Measurements from ENCODE around the gene HOGA1.

HOGA1 gene

GRCh38 chr10:97650726-97651125, 66.5 kb downstream of the HOGA1 start:
- no peak for DNase-seq (ENCODE audit: extremely low spot score)
- POLR2A ChIA-PET, result no interaction called here
- no peak for TF ChIP-seq ELF4 (IDR thresholded peaks at IDR 0.05)
- TF ChIP-seq NFRKB (IDR thresholded peaks at IDR 0.05), result no peak
- TF ChIP-seq HDGF (IDR thresholded peaks at IDR 0.05; ENCODE audit: borderline replicate concordance), result no peak
- TF ChIP-seq L3MBTL2 (conservative IDR thresholded peaks at IDR 0.05), result no peak
- no peak for TF ChIP-seq TARDBP (IDR thresholded peaks at IDR 0.05)
- TF ChIP-seq SP1 (IDR thresholded peaks at IDR 0.05), result no peak
- TF ChIP-seq LEF1 (IDR thresholded peaks at IDR 0.05; ENCODE audit: borderline replicate concordance), result no peak
- no peak for TF ChIP-seq CTBP1 (IDR thresholded peaks at IDR 0.05; ENCODE audit: borderline replicate concordance)
- TF ChIP-seq SUZ12 (IDR thresholded peaks at IDR 0.05), result no peak
- no peak for TF ChIP-seq FOXK2 (IDR thresholded peaks at IDR 0.05)
- TF ChIP-seq FOXM1 (IDR thresholded peaks at IDR 0.05; ENCODE audit: borderline replicate concordance), result no peak
- CTCF ChIA-PET, result no interaction called here

DNA sequence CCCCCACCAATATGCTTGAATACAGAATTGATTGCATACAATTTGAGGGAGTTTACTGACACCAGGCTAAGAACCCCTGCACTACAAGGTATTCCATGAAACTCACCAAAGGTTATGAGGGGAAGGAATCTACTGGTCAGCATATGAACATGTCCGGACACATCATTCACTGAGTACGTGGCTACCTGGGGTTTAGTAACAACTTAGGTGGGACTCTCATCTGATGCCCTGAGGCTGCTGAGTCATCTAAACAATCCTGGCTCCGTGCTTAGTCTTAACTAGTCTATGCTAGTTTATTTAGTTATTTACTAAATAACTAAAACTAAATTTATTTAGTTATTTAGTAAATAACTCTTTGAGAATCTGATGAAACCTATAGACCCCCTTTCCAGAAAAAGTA, 67.6 kb downstream of the HOGA1 start:
- TF ChIP-seq FOXM1 (IDR thresholded peaks at IDR 0.05; ENCODE audit: borderline replicate concordance) (no peak), FOXK2 (IDR thresholded peaks at IDR 0.05) (no peak)
- POLR2A ChIA-PET, result no interaction called here
- CTCF ChIA-PET, result no interaction called here
- no peak for DNase-seq (ENCODE audit: extremely low spot score)

DNA sequence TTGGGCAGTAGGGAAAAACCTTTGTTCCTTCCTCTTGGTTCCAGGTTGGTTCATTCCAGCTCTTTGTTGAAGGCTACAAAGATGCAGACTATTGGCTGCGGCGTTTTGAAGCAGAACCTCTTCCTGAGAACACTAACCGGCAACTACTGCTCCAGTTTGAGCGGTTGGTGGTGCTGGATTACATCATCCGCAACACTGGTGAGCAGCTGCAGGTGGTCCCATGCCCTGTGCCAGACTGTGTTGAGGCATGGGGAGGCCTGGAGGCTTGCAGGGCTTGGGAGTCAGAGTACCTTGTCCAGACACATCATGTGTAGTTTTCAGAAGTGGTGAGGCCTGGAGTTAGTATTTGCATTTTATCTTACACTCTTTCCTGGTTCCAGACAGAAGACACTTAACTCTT, 72.6 kb downstream of the HOGA1 start:
- no peak for DNase-seq (ENCODE audit: extremely low spot score)
- ChIA-PET POLR2A (no interaction called here), CTCF (no interaction called here)
- no peak for TF ChIP-seq ZNF384 (IDR thresholded peaks at IDR 0.05)
- TF ChIP-seq L3MBTL2 (conservative IDR thresholded peaks at IDR 0.05), result no peak
- TF ChIP-seq FOXA1 (IDR thresholded peaks at IDR 0.05), result no peak
- no peak for TF ChIP-seq HDGF (IDR thresholded peaks at IDR 0.05; ENCODE audit: borderline replicate concordance)
- no peak for TF ChIP-seq BHLHE40 (IDR thresholded peaks at IDR 0.05; ENCODE audit: borderline replicate concordance)
- TF ChIP-seq LEF1 (IDR thresholded peaks at IDR 0.05; ENCODE audit: borderline replicate concordance), result no peak
- TF ChIP-seq TARDBP (IDR thresholded peaks at IDR 0.05), result no peak
- TF ChIP-seq, protein P1, sequence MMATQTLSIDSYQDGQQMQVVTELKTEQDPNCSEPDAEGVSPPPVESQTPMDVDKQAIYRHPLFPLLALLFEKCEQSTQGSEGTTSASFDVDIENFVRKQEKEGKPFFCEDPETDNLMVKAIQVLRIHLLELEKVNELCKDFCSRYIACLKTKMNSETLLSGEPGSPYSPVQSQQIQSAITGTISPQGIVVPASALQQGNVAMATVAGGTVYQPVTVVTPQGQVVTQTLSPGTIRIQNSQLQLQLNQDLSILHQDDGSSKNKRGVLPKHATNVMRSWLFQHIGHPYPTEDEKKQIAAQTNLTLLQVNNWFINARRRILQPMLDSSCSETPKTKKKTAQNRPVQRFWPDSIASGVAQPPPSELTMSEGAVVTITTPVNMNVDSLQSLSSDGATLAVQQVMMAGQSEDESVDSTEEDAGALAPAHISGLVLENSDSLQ (IDR thresholded peaks at IDR 0.05), result no peak
- TF ChIP-seq ELF4 (IDR thresholded peaks at IDR 0.05), result no peak
- TF ChIP-seq ARNT (IDR thresholded peaks at IDR 0.05), result no peak
- TF ChIP-seq CTBP1 (IDR thresholded peaks at IDR 0.05; ENCODE audit: borderline replicate concordance), result no peak
- TF ChIP-seq SP1 (IDR thresholded peaks at IDR 0.05), result no peak
- no peak for TF ChIP-seq FOXK2 (IDR thresholded peaks at IDR 0.05)
- no peak for TF ChIP-seq FOXM1 (IDR thresholded peaks at IDR 0.05; ENCODE audit: borderline replicate concordance)
- no peak for TF ChIP-seq SUZ12 (IDR thresholded peaks at IDR 0.05)
- no peak for TF ChIP-seq NFRKB (IDR thresholded peaks at IDR 0.05)

GRCh38 chr10:97659589-97659988, 75.4 kb downstream of the HOGA1 start:
- POLR2A ChIA-PET, result no interaction called here
- CTCF ChIA-PET, result no interaction called here
- DNase-seq (ENCODE audit: extremely low spot score), result no peak
- TF ChIP-seq NFRKB (IDR thresholded peaks at IDR 0.05), result no peak
- TF ChIP-seq ZNF384 (IDR thresholded peaks at IDR 0.05), result no peak
- no peak for TF ChIP-seq ELF4 (IDR thresholded peaks at IDR 0.05)
- no peak for TF ChIP-seq HDGF (IDR thresholded peaks at IDR 0.05; ENCODE audit: borderline replicate concordance)
- no peak for TF ChIP-seq LEF1 (IDR thresholded peaks at IDR 0.05; ENCODE audit: borderline replicate concordance)
- no peak for TF ChIP-seq BHLHE40 (IDR thresholded peaks at IDR 0.05; ENCODE audit: borderline replicate concordance)
- TF ChIP-seq SP1 (IDR thresholded peaks at IDR 0.05), result no peak
- TF ChIP-seq FOXK2 (IDR thresholded peaks at IDR 0.05), result no peak
- TF ChIP-seq FOXM1 (IDR thresholded peaks at IDR 0.05; ENCODE audit: borderline replicate concordance), result no peak
- no peak for TF ChIP-seq L3MBTL2 (conservative IDR thresholded peaks at IDR 0.05)
- TF ChIP-seq SUZ12 (IDR thresholded peaks at IDR 0.05), result no peak
- no peak for TF ChIP-seq TARDBP (IDR thresholded peaks at IDR 0.05)

All from HEK293T (cell line).